Hypothalamus (tissue), 51 donors: ENCODE data around the gene EEF2K.
"Not testable (repeated sequence)": the region's sequence is repeated elsewhere in the genome, so short reads cannot be mapped to it uniquely, and the experiment has no call there.

Experiments used
- DNase-seq, 51 donors: peaks; one replicate each; lab custom pipeline; 2025; lab: John Stamatoyannopoulos, UW

The EEF2K gene

DNA sequence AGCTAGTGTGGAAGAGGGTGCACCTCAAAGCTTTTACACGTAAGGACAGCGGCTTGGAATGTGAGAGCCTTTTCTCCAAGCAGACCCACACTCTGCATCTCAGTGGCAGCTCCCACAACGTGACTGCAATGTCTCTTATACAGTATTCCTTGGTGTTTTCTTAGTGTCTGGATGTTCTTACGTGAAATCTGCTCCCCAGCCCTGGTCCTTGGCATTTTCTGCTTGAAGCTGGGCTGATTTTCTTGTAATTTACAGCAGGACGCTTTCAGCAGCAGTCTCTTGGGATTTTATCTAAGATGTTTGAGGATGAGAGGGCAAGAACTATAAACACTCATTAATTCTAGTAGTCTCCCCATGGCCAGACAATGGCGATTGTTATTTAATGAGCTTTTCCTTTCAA lies 79.0 kb downstream of the EEF2K start:
- DNase-seq = no peak

- DNase-seq = no peak
Observed at GRCh38 chr16:22291020-22291419, 84.9 kb downstream of the EEF2K start.

DNA sequence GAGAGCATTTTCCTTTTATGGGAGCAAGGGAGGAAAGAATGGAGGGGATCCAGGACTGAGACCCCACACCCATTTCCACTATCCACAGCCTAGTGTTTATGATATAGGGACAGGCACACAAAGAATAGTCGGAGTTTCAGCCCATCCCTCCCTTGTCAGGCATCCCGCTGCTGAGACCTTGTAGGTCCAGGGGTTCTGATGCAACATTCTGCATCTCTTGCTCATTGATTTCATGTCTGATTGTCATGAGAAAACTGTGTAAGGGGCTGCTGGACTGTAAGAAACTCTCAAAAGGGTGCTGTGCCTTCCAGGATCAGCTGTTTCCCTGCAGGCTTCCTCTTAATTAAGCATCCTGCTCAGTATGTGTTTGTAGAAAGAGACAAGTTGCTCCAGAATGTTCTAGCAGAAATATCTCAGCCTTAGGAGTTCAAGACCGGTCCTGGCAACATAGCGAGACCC lies 85.8 kb downstream of the EEF2K start:
- no peak for DNase-seq

- no peak for DNase-seq
Observed at GRCh38 chr16:22292320-22292719, 86.2 kb downstream of the EEF2K start.

DNA sequence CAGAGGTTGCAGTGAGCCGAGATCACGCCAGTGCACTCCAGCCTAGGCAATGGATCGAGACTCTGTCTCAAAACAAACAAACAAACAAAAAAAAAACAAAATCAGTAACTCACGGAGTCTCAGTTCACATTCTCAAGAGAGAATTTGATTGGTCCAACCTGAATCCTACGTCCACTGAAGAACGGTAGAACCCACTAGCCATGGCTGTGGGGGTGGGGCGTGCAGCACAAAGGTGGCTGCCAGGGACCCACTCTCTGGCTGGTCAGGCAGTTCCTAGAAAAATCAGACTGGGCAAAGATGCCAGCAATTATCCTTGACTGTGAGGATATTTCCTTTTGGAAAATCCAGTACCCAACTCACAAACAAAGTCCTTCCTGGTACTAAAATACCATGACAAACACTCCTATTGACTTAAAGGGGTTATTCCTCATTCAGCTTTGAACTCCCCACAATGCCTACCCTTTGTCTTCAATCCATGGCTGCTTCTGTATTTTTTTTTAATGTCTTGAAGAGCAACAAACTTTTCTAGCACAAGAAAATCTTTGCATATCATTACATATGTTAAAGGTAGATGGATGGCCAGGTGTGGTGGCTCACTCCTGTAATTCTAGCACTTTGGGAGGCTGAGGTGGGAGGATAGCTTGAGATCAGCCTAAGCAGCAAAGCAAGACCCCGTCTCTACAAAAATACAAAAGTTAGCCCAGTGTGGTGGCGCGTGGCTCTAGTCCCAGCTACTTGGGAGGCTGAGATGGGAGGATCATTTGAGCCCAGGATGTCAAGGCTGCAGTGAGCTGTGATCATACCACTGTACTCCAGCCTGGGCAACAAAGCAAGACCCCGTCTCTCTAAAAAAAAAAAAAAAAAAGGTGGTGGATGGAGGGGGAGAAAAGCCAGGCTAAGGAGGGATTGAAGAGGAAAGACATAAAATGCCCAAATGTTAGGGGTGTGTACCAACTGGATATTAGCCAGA lies 87.3 kb downstream of the EEF2K start:
- no peak for DNase-seq

DNA sequence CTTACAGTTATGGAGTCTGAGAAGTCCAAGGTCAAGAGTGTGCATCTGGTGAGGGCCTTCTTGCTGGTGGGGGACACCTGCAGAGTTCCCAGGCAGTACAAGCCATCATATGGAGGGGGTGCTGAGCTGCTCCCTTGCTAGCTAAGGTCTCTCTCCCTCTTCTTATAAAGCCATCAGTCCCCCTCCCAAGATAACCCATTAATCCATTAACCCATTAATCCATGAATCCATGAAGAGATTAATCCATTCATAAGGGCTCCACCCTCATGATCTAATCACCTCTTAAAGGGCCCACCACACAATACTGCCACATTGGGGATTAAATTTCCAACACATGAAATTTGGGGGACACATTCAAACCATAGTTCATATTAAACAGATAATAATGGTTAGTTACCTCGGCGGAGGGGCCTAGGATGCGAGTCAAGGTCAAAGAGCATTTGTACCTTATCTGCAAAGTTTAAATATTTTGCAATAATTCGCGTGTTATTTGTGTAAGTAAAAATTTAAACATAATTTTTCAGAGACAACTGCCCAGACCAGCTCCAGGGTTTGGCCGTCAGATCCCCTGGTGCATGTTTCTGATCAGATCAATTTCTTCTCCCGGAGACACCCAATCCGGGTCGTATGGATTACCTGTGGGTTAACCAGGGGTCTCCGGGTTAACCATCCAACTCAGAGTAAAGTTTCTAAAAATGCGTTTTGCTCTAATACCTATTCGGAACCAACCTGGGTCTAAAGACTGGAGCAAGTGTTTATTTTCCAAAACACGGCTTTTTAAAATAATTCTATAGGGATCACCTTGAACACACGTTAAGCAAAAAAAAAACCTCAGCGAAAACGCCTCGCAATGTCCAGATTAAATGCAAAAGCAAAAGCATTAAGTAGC lies 90.4 kb downstream of the EEF2K start:
- DNase-seq = peak in 1 of 51 donors; percentile 29

DNA sequence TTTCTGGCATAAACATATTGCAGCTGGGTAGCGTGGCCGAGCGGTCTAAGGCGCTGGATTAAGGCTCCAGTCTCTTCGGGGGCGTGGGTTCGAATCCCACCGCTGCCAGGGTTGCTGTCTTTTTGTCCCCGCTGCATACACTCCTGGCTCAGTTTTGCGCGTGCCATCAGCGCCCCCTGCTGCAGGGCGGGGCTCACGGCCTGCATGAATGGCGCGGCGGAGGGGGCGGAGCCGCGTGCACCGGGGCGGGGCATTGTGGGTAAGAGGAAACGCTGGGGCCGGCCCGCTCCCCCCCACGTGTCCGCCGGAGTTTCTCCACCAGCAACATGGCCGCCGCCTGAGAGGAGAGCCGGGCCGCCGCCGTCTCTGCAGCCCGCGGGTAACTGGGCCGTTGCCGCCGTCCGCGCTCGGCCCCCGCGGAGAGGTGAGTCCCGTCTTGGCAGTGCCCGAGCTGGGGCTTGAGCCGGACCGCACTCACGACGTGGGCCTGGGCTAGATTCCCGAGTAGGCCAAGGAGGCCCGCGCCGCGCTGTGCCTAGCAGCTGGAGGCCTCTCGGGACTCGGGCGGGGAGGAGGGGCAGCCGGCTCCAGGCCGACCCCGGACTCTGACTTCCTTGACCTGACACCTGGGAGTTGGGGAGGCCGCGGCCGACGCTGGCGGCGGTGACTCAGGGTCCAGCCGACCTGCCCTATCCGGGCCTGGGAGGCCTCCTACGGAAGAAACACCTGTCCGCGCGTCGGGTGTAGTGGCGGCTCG lies 91.2 kb downstream of the EEF2K start, which contains the start of gene POLR3E:
TSS of gene POLR3E (plus strand) at position 296 of the 757 bp plus-strand sequence. CDS start 5,560 bp downstream, outside the sequence.
- peak; percentile 85 to 99 (median 97) for DNase-seq

DNA sequence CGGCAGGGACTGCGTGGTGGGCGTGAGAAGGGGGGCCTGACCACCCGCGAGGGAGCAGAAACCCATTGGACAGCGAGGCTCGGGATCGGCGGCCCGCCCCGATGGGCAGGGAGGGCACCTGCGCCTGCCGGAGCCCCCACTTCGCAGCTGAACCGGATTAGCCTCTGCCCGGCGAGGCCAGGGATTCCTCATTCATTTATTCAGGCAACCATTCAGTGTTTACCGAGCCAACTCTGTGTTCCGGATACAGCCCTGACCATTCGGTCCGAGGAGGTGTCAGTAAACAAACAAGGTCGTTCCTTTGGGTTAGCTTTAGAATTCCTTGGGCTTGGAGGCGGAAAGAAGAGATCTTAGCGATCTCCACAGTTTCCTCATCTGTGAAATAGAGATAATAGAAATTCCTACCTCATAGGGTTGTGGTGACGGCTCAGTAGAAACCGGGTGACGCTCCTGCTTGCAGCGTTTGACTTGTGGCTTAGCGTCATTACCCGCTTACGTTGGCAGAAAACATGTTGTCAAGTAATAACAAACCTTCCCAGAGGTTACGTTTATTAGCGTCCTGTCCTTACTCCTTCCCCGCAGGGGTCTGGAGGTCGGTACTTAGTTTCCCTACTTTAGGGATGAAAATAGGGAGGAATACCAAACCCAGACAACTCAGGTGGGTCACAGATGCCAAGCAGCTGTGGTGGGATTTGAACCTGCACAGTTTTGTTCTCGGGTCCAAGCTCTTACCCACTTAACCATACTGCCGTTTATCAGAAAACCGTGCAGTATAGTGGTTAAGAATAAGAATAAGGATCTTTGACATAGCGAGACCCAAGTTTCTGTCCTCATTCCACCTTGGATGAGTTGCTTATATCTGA lies 92.0 kb downstream of the EEF2K start:
- DNase-seq = peak in 43 of 51 donors; percentile 7 to 81 (median 41)

- DNase-seq = no peak
Observed at GRCh38 chr16:22299036-22299435, 93.0 kb downstream of the EEF2K start.

DNA sequence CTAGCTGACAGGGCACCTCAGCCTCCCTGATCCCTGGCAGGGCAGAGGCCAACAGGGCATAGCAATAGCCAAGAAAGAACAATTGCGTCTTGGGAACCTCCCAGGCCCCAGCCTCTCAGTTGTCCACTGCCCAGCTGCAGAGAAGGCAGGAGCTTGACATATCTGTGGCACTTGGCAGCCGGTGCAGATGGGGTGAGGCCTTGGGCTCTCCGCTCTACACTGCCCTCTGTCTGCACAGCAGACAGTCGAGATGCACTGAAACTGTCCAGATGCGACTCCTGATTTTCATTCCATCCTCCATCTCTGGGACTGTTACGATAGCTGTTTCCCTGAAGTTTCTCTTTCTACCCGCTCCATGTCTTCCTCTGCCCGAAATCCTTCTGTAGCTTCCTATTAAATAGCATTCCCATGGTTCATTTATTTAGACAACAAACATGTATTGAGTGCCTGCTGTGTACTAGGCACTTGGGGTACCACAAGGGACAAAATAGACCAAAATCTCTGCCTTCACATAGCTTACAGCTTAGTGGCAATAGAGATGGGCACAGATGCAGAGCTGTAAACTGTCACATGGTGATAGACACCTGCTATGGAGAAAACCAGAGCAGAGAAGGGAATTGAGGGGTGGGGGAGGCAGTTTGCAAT lies 94.5 kb downstream of the EEF2K start:
- peak in 45 of 51 donors; percentile 1 to 85 (median 52) for DNase-seq

DNA sequence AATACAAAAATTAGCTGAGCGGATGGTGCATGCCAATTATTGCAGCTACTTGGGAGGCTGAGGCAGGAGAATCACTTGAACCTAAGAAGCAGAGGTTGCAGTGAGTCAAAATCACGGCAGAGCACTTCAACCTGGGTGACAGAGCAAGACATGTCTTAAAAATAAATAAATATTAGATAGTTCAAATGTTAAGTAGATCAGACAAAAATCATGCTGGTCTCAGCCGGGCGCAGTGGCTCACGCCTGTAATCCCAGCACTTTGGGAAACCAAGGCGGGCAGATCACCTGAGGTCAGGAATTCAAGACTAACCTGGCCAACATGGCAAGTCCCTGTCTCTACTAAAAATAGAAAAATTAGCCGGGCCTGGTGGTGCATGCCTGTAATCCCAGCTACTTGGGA lies 95.3 kb downstream of the EEF2K start:
- not testable (repeated sequence) for DNase-seq

DNA sequence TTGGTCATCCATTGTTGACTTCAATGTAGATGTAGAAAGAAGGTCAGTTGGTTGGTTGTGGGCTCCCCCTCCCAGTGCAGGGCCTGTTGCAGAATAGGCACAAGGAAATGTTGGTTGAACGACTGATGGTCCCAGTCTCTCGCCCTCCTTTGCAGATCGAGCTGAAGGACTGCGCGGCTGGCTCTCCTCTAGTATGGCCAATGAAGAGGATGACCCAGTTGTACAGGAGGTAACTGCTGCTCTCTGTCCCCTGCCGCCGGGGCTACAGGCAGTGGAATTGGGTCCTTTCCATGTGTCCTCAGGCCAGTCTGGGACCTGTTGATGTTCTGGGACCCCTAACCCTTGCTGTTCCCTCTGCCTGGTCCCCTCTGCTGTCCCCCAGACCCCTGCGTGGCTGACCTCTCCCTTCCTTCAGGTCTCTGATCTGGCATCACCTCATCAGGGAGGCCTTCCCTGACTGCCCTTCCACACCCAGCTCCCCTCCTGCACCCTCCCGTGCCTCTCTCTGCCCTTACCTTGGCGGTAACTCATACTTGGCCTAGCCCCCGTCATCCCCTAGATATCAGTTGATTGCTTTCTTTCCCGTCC lies 96.8 kb downstream of the EEF2K start:
- no peak for DNase-seq

DNA sequence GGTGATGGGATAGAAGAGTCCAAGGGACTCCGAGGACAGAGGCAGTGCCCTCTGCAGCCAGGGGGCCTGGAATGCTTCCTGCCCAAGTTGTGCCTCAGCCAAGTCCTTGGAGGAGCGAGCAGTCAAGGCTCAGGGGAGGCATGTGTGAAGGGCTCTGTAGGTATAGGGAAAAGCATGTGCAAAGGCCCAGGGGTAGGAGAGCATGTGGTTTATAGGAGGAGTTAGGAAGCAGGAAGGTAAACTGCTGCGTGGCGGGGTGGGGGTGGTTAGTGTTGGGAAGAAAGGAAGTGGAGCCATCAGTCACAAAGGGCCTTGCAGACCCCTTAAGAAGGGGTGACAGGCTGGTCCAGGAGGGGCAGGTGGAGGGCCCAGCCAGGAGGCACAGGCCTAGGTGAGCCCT lies 98.3 kb downstream of the EEF2K start:
- DNase-seq = no peak

GRCh38 chr16:22306788-22307187 lies 100.7 kb downstream of the EEF2K start:
- DNase-seq = no peak

GRCh38 chr16:22307838-22308237 lies 101.8 kb downstream of the EEF2K start:
- DNase-seq = no peak

DNA sequence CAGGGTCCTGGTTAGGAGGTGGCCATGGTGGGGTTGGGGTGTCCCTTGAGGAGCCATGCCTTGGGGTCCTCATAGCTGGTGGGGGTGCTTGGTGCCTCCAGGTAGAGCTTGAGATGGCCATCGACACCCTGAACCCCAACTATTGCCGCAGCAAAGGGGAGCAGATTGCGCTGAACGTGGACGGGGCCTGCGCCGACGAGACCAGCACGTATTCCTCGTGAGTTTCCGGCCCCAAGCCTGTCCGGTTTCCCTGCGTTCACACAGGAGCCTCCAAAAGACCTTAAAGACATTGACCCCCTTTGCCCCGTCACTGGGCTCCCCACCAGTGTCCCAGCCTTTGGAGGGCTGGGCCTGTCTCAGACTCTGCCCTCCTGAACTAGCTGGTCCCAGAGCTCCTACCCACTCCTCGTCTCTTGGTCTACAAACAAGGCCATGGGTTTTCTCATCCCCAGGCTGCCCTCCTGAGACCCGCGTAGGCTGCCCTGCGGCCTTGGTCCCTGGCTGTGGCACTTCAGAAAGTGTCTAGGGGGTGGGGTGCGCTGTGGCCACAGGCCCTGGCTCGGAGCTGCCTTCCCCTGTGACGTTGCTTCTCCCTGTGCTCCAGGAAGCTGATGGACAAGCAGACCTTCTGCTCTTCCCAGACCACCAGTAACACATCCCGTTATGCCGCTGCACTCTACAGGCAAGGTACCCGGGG lies 102.9 kb downstream of the EEF2K start:
- DNase-seq = no peak

DNA sequence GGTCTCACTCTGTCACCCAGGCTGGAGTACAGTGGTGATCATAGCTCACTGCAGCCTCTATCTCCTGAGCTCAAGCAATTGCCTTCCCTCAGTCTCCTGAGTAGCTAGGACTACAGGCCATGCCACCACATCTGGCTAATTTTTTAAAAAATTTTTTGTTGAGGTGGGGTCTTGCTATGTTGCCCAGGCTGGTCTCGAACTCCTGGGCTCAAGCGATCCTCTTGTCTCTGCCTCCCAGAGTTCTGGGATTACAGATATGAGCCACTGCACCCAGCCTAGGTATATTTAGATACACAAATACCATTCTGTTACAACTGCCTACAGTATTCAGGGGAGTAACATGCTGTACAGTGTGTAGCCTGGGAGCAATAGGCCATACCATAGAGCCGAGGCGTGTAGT lies 105.4 kb downstream of the EEF2K start:
- no peak for DNase-seq
